ENCODE measurements around the gene MAT1A.

Gene MAT1A

GRCh38 chr10:80275756-80276155, 13.7 kb downstream of the MAT1A start:
- H3K9me3 Mint-ChIP-seq: no peaks in the 10 kb centered on the region
- no peak for ATAC-seq

GRCh38 chr10:80275135-80275498, 14.3 kb downstream of the MAT1A start:
- Mint-ChIP-seq H3K27me3 (peaks cover 8% of the 10 kb centered on the region), H3K9me3 (peaks cover 0 to under 1% of the 10 kb centered on the region in 2 donors), H3K4me1 (no peaks in the 10 kb centered on the region), H3K4me3 (no peak overlapping the region), H3K27ac (no peak overlapping the region)
- ATAC-seq (no peak), DNase-seq (no peak)

More at GRCh38 chr10:80275756-80276155, 13.7 kb downstream of the MAT1A start:
- H3K4me1 Mint-ChIP-seq: no peaks in the 10 kb centered on the region
- DNase-seq: no peak
- H3K27me3 Mint-ChIP-seq: peaks cover 8% of the 10 kb centered on the region
- H3K4me3 Mint-ChIP-seq: no peak overlapping the region
- H3K27ac Mint-ChIP-seq: peak overlapping the region in 1 of 2 donors; percentile 8

- ATAC-seq: no peak
- no peak overlapping the region for H3K27ac Mint-ChIP-seq
- DNase-seq: no peak
- no peaks in the 10 kb centered on the region for H3K4me1 Mint-ChIP-seq
- H3K27me3 Mint-ChIP-seq: peaks cover 8% of the 10 kb centered on the region
- H3K4me3 Mint-ChIP-seq: no peak overlapping the region
- H3K9me3 Mint-ChIP-seq: peaks cover 0 to 6% of the 10 kb centered on the region in 2 donors
These were observed 14.9 kb downstream of the MAT1A start for GRCh38 chr10:80274396-80275134.

GRCh38 chr10:80273523-80274170, 15.8 kb downstream of the MAT1A start:
- peaks cover 8% of the 10 kb centered on the region for H3K27me3 Mint-ChIP-seq
- H3K4me1 Mint-ChIP-seq: no peaks in the 10 kb centered on the region
- no peak overlapping the region for H3K4me3 Mint-ChIP-seq
- no peak for DNase-seq
- H3K9me3 Mint-ChIP-seq: peaks cover under 1 to 6% of the 10 kb centered on the region in 2 donors
- H3K27ac Mint-ChIP-seq: no peak overlapping the region
- ATAC-seq: no peak

GRCh38 chr10:80272793-80273522, 16.5 kb downstream of the MAT1A start:
- H3K4me1 Mint-ChIP-seq: no peaks in the 10 kb centered on the region
- H3K9me3 Mint-ChIP-seq: peaks cover 6 to 7% of the 10 kb centered on the region in 2 donors
- DNase-seq: no peak
- peak overlapping the region in 1 of 2 donors; percentile 10 for H3K27ac Mint-ChIP-seq
- no peak for ATAC-seq
- peaks cover 8% of the 10 kb centered on the region for H3K27me3 Mint-ChIP-seq
- H3K4me3 Mint-ChIP-seq: no peak overlapping the region

- H3K27me3 Mint-ChIP-seq: peaks cover 8% of the 10 kb centered on the region
- no peak overlapping the region for H3K27ac Mint-ChIP-seq
These were observed 18.0 kb downstream of the MAT1A start for GRCh38 chr10:80271416-80271815.

GRCh38 chr10:80270887-80271286, 18.6 kb downstream of the MAT1A start:
- Mint-ChIP-seq H3K27me3 (peaks cover 8% of the 10 kb centered on the region), H3K27ac (no peak overlapping the region), H3K4me3 (no peak overlapping the region), H3K9me3 (peaks cover 6 to 11% of the 10 kb centered on the region in 2 donors), H3K4me1 (no peaks in the 10 kb centered on the region)
- ATAC-seq (no peak), DNase-seq (no peak)

More at GRCh38 chr10:80271416-80271815, 18.0 kb downstream of the MAT1A start:
- no peak for ATAC-seq
- no peak overlapping the region for H3K4me3 Mint-ChIP-seq
- H3K4me1 Mint-ChIP-seq: no peaks in the 10 kb centered on the region
- peaks cover 6 to 11% of the 10 kb centered on the region in 2 donors for H3K9me3 Mint-ChIP-seq
- DNase-seq: no peak

- peaks cover 6 to 11% of the 10 kb centered on the region in 2 donors for H3K9me3 Mint-ChIP-seq
- no peak for DNase-seq
These were observed 20.4 kb downstream of the MAT1A start for GRCh38 chr10:80268938-80269588.

GRCh38 chr10:80268266-80268665, 21.2 kb downstream of the MAT1A start:
- Mint-ChIP-seq H3K4me1 (peaks cover 5% of the 10 kb centered on the region), H3K27ac (no peak overlapping the region), H3K4me3 (no peak overlapping the region), H3K9me3 (peaks cover 6 to 11% of the 10 kb centered on the region in 2 donors), H3K27me3 (peaks cover 8% of the 10 kb centered on the region)
- ATAC-seq (no peak), DNase-seq (no peak)

More at GRCh38 chr10:80268938-80269588, 20.4 kb downstream of the MAT1A start:
- peaks cover 5% of the 10 kb centered on the region for H3K4me1 Mint-ChIP-seq
- H3K4me3 Mint-ChIP-seq: no peak overlapping the region
- ATAC-seq: no peak
- H3K27me3 Mint-ChIP-seq: peaks cover 8% of the 10 kb centered on the region
- H3K27ac Mint-ChIP-seq: no peak overlapping the region

- peaks cover 7% of the 10 kb centered on the region for H3K27me3 Mint-ChIP-seq
- DNase-seq: no peak
- no peak for ATAC-seq
- H3K4me3 Mint-ChIP-seq: no peak overlapping the region
- H3K4me1 Mint-ChIP-seq: peaks cover 5% of the 10 kb centered on the region
- no peak overlapping the region for H3K27ac Mint-ChIP-seq
- H3K9me3 Mint-ChIP-seq: peaks cover 11 to 13% of the 10 kb centered on the region in 2 donors
These were observed 23.0 kb downstream of the MAT1A start for GRCh38 chr10:80266513-80266863.

- Mint-ChIP-seq H3K27ac (no peak overlapping the region), H3K9me3 (peaks cover 11 to 13% of the 10 kb centered on the region in 2 donors), H3K27me3 (peaks cover 1% of the 10 kb centered on the region), H3K4me3 (no peak overlapping the region), H3K4me1 (peaks cover 5% of the 10 kb centered on the region)
- peak; percentile 40 for ATAC-seq
- no peak for DNase-seq
These were observed 23.5 kb downstream of the MAT1A start for GRCh38 chr10:80265740-80266512.

- H3K27ac Mint-ChIP-seq: no peak overlapping the region
- H3K4me1 Mint-ChIP-seq: peaks cover 5% of the 10 kb centered on the region
- H3K9me3 Mint-ChIP-seq: peaks cover 7 to 11% of the 10 kb centered on the region in 2 donors
- DNase-seq (no peak), ATAC-seq (no peak)
- H3K27me3 Mint-ChIP-seq: no peaks in the 10 kb centered on the region
- no peak overlapping the region for H3K4me3 Mint-ChIP-seq
These were observed 25.1 kb downstream of the MAT1A start for GRCh38 chr10:80264081-80265056.

- no peak overlapping the region for H3K27ac Mint-ChIP-seq
- peaks cover 0 to 7% of the 10 kb centered on the region in 2 donors for H3K9me3 Mint-ChIP-seq
- ATAC-seq: no peak
- no peaks in the 10 kb centered on the region for H3K27me3 Mint-ChIP-seq
- peaks cover 5% of the 10 kb centered on the region for H3K4me1 Mint-ChIP-seq
- no peak overlapping the region for H3K4me3 Mint-ChIP-seq
- DNase-seq: no peak
These were observed 28.0 kb downstream of the MAT1A start for GRCh38 chr10:80261316-80262030.
